BE2C (cell line): ENCODE measurements around the gene GAS2L3.

Source experiments
- DNase-seq: peaks from one replicate; pipeline ENCODE4 v3.0.0-alpha.2; 2020
- H3K27me3 ChIP-seq: fragments of 250-450 bp; sonication (Bioruptor Pico); 2 replicates; pipeline ENCODE4 v1.5.1; 2020; ENCODE audit warnings: mild to moderate bottlenecking
- H3K36me3 ChIP-seq: fragments of 250-450 bp; sonication (Bioruptor Pico); 2 replicates; pipeline ENCODE4 v1.5.1; 2020; ENCODE audit warnings: mild to moderate bottlenecking
- H3K4me1 ChIP-seq: fragments of 250-450 bp; sonication (Bioruptor Pico); 2 replicates; pipeline ENCODE4 v1.5.1; 2020
- H3K4me3 ChIP-seq: 2 replicates; pipeline ENCODE4 v1.5.1; 2011; ENCODE audit warnings: low read depth, low read length
- H3K9me3 ChIP-seq: fragments of 250-450 bp; sonication (Bioruptor Pico); 2 replicates; pipeline ENCODE4 v1.5.1; 2020
- TF ChIP-seq, protein P1 (sequence below): IDR thresholded peaks from 2 replicates; pipeline ENCODE4 v1.5.1; 2012; ENCODE audit warnings: mild to moderate bottlenecking, low read depth, low read length

GAS2L3 gene

GRCh38 chr12:100643246-100643645 is 69.8 kb downstream of the GAS2L3 start:
- no peaks in the 10 kb centered on the region for H3K9me3 ChIP-seq
- no peaks in the 10 kb centered on the region for H3K36me3 ChIP-seq
- TF ChIP-seq, protein P1, sequence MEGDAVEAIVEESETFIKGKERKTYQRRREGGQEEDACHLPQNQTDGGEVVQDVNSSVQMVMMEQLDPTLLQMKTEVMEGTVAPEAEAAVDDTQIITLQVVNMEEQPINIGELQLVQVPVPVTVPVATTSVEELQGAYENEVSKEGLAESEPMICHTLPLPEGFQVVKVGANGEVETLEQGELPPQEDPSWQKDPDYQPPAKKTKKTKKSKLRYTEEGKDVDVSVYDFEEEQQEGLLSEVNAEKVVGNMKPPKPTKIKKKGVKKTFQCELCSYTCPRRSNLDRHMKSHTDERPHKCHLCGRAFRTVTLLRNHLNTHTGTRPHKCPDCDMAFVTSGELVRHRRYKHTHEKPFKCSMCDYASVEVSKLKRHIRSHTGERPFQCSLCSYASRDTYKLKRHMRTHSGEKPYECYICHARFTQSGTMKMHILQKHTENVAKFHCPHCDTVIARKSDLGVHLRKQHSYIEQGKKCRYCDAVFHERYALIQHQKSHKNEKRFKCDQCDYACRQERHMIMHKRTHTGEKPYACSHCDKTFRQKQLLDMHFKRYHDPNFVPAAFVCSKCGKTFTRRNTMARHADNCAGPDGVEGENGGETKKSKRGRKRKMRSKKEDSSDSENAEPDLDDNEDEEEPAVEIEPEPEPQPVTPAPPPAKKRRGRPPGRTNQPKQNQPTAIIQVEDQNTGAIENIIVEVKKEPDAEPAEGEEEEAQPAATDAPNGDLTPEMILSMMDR, result no peak
- no peaks in the 10 kb centered on the region for H3K27me3 ChIP-seq
- DNase-seq, result no peak
- H3K4me3 ChIP-seq, result no peak overlapping the region
- no peaks in the 10 kb centered on the region for H3K4me1 ChIP-seq

DNA sequence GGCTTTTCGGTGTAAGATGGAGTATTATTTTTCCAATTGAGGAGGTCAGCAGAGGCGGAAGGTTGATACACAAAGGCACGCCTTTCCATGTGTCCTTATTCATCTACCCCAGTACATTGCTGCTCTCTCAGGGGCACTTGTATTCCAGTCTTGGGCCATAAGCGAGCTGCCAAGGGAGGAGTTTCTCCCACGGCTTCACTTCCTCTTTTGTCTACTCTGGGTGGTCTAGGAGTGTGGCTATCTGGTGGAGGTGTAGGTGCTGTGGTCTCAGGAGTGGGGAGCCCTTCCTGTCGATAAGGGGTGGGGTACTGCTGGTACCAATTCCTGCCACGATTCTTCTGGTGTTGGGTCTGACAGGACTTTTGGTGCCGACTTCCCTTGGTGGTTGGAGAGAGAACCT is 73.4 kb downstream of the GAS2L3 start:
- Histone ChIP-seq H3K9me3 (no peaks in the 10 kb centered on the region), H3K4me1 (no peaks in the 10 kb centered on the region), H3K4me3 (no peak overlapping the region), H3K27me3 (0 out of 2 replicates have a peak, but pooled peaks cover 3% of the 10 kb centered on the region), H3K36me3 (no peaks in the 10 kb centered on the region)
- DNase-seq, result no peak
- TF ChIP-seq, protein P1, result no peak

GRCh38 chr12:100651108-100651507 is 77.6 kb downstream of the GAS2L3 start:
- DNase-seq, result no peak
- Histone ChIP-seq H3K27me3 (0 out of 2 replicates have a peak, but pooled peaks cover 3% of the 10 kb centered on the region), H3K4me1 (no peaks in the 10 kb centered on the region), H3K9me3 (no peaks in the 10 kb centered on the region), H3K36me3 (no peaks in the 10 kb centered on the region), H3K4me3 (no peak overlapping the region)
- TF ChIP-seq, protein P1, result peak; percentile 39

DNA sequence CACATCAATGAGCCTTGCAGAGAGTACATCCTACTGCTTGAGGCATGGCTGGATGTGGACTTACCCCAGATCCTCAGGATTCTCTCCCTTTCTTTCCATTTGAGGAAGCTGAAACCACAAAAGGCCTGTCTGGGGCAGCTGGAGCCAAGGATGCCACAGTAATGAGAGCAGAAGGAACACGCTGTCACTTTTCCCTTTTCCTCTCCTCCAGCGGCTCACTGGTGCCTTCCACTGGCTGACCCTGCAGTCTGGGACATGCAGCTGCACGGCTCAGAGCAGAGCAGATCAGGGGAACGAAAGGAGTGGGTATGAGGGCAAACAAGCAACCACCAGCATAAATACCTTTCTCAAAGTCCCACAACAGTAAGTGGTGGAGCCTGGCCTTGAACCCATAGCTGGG is 78.2 kb downstream of the GAS2L3 start:
- Histone ChIP-seq H3K4me3 (no peak overlapping the region), H3K9me3 (no peaks in the 10 kb centered on the region), H3K4me1 (no peaks in the 10 kb centered on the region), H3K36me3 (no peaks in the 10 kb centered on the region), H3K27me3 (0 out of 2 replicates have a peak, but pooled peaks cover 3% of the 10 kb centered on the region)
- no peak for DNase-seq
- TF ChIP-seq, protein P1, result no peak

GRCh38 chr12:100652488-100652887 is 79.0 kb downstream of the GAS2L3 start:
- TF ChIP-seq, protein P1, result no peak
- no peak overlapping the region for H3K4me3 ChIP-seq
- no peaks in the 10 kb centered on the region for H3K4me1 ChIP-seq
- H3K9me3 ChIP-seq, result no peaks in the 10 kb centered on the region
- no peaks in the 10 kb centered on the region for H3K36me3 ChIP-seq
- no peak for DNase-seq
- H3K27me3 ChIP-seq, result 0 out of 2 replicates have a peak, but pooled peaks cover 3% of the 10 kb centered on the region

- H3K9me3 ChIP-seq, result no peaks in the 10 kb centered on the region
Measured at GRCh38 chr12:100656141-100656540, 82.7 kb downstream of the GAS2L3 start.

More at GRCh38 chr12:100656141-100656540, 82.7 kb downstream of the GAS2L3 start:
- Histone ChIP-seq H3K4me1 (no peaks in the 10 kb centered on the region), H3K27me3 (no peaks in the 10 kb centered on the region), H3K36me3 (no peaks in the 10 kb centered on the region), H3K4me3 (no peak overlapping the region)
- TF ChIP-seq, protein P1, result no peak
- no peak for DNase-seq
